DOHH2 (cell line): Measurements from ENCODE around the gene SRPK2.
"Not testable (repeated sequence)": the region's sequence is repeated elsewhere in the genome, so short reads cannot be mapped to it uniquely, and the experiment has no call there.

ENCODE experiments used
- H3F3A ChIP-seq: fragments of 200-600 bp; sonication (generic), shearing (Covaris generic); 2 replicates; pipeline ENCODE4 v1.6.0; 2016; ENCODE audit warnings: antibody characterized with exemption, mild to moderate bottlenecking; ENCODE audit not compliant: control insufficient read depth, insufficient read depth
- H3K27ac ChIP-seq: fragments of 200-600 bp; sonication (generic); 2 replicates; pipeline ENCODE4 v1.5.1; 2014; ENCODE audit warnings: low read depth, mild to moderate bottlenecking, low read length, moderate library complexity
- H3K27me3 ChIP-seq: fragments of 200-600 bp; sonication (generic); 2 replicates; pipeline ENCODE4 v1.6.1; 2014; ENCODE audit warnings: mild to moderate bottlenecking, low read length, mixed read lengths; ENCODE audit not compliant: control insufficient read depth
- H3K36me3 ChIP-seq: fragments of 200-600 bp; sonication (generic); 2 replicates; pipeline ENCODE4 v1.6.1; 2014; ENCODE audit warnings: mild to moderate bottlenecking, low read length, moderate library complexity, mixed read lengths; ENCODE audit not compliant: control insufficient read depth
- H3K4me1 ChIP-seq: fragments of 200-600 bp; sonication (generic); 2 replicates; pipeline ENCODE4 v1.6.1; 2014; ENCODE audit warnings: mild to moderate bottlenecking, low read length, mixed read lengths; ENCODE audit not compliant: control insufficient read depth
- H3K4me2 ChIP-seq: fragments of 200-600 bp; sonication (generic); 2 replicates; pipeline ENCODE4 v1.6.0; 2014; ENCODE audit warnings: mild to moderate bottlenecking, low read length, moderate library complexity
- H3K4me3 ChIP-seq: fragments of 200-600 bp; sonication (generic); 2 replicates; pipeline ENCODE4 v1.5.1; 2014; ENCODE audit warnings: mild to moderate bottlenecking, low read length, mixed read lengths
- H3K79me2 ChIP-seq: fragments of 200-600 bp; sonication (generic); 2 replicates; pipeline ENCODE4 v1.6.1; 2014; ENCODE audit warnings: mild to moderate bottlenecking, low read length, mixed read lengths; ENCODE audit not compliant: control insufficient read depth
- H3K9me2 ChIP-seq: fragments of 200-600 bp; sonication (generic); replicated peaks from 2 replicates; pipeline ENCODE4 v1.6.1; 2014; ENCODE audit warnings: mild to moderate bottlenecking, low read length, mixed read lengths; ENCODE audit not compliant: control insufficient read depth
- H3K9me3 ChIP-seq: fragments of 200-600 bp; sonication (generic); 2 replicates; pipeline ENCODE4 v1.6.1; 2014; ENCODE audit warnings: antibody characterized with exemption, low read length, mixed read lengths; ENCODE audit not compliant: control insufficient read depth, insufficient read depth
- H4K20me1 ChIP-seq: fragments of 200-600 bp; sonication (generic); 2 replicates; pipeline ENCODE4 v1.6.0; 2014; ENCODE audit warnings: low read depth, mild to moderate bottlenecking, antibody characterized with exemption, low read length, moderate library complexity; ENCODE audit not compliant: control insufficient read depth, insufficient read depth
- EZH2phosphoT487 ChIP-seq: fragments of 200-600 bp; sonication (generic); IDR thresholded peaks from 2 replicates; pipeline ENCODE4 v1.6.1; 2017; ENCODE audit warnings: borderline replicate concordance, mild to moderate bottlenecking, antibody characterized with exemption, low read length, moderate library complexity, mixed read lengths
- TF ChIP-seq, protein P1 (sequence below): fragments of 200-600 bp; sonication (generic); IDR thresholded peaks from one replicate; pipeline ENCODE4 v1.5.1; 2014; ENCODE audit warnings: antibody characterized with exemption, mild to moderate bottlenecking, low read depth, low read length; ENCODE audit not compliant: poor library complexity, severe bottlenecking

Gene SRPK2

DNA sequence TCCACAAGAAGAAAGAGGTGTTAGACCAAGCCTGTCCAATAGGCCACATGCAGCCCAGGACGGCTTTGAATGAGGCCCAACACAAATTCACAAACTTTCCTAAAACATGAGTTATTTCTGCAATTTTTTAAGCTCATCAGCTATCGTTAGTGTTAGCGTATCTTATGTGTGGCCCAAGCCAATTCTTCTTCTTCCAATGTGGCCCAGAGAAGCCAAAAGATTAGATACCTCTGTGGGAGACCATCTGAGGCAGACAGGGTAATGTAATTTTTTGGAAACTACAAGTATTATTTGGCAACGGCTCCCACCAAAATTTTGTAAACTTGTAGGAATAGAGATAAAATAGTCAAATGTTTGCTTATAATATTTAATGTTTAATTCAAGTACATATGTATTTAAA lies 153.8 kb downstream of the SRPK2 start:
- H3K4me3 ChIP-seq, result no peak overlapping the region
- no peaks in the 10 kb centered on the region for H3K36me3 ChIP-seq
- H3K27ac ChIP-seq, result no peak overlapping the region
- TF ChIP-seq, protein P1, sequence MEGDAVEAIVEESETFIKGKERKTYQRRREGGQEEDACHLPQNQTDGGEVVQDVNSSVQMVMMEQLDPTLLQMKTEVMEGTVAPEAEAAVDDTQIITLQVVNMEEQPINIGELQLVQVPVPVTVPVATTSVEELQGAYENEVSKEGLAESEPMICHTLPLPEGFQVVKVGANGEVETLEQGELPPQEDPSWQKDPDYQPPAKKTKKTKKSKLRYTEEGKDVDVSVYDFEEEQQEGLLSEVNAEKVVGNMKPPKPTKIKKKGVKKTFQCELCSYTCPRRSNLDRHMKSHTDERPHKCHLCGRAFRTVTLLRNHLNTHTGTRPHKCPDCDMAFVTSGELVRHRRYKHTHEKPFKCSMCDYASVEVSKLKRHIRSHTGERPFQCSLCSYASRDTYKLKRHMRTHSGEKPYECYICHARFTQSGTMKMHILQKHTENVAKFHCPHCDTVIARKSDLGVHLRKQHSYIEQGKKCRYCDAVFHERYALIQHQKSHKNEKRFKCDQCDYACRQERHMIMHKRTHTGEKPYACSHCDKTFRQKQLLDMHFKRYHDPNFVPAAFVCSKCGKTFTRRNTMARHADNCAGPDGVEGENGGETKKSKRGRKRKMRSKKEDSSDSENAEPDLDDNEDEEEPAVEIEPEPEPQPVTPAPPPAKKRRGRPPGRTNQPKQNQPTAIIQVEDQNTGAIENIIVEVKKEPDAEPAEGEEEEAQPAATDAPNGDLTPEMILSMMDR, result no peak
- TF ChIP-seq EZH2phosphoT487, result no peak
- no peaks in the 10 kb centered on the region for H3K4me1 ChIP-seq
- H3F3A ChIP-seq, result no peaks in the 10 kb centered on the region
- peaks cover 25% of the 10 kb centered on the region for H3K79me2 ChIP-seq
- H3K4me2 ChIP-seq, result no peak overlapping the region
- H3K9me3 ChIP-seq, result no peaks in the 10 kb centered on the region
- no peaks in the 10 kb centered on the region for H3K9me2 ChIP-seq
- H3K27me3 ChIP-seq, result no peaks in the 10 kb centered on the region
- H4K20me1 ChIP-seq, result peaks cover 3% of the 10 kb centered on the region; the same call in 1 of the 2 replicates

GRCh38 chr7:105232829-105233291 lies 155.9 kb downstream of the SRPK2 start:
- H4K20me1 ChIP-seq, result not testable (repeated sequence)
- H3K79me2 ChIP-seq, result peaks cover 16% of the 10 kb centered on the region

GRCh38 chr7:105230486-105230885 lies 158.2 kb downstream of the SRPK2 start:
- H3K4me2 ChIP-seq, result no peak overlapping the region
- H3K4me3 ChIP-seq, result no peak overlapping the region
- peaks cover 3% of the 10 kb centered on the region for H3K79me2 ChIP-seq
- no peak overlapping the region for H3K27ac ChIP-seq
- no peaks in the 10 kb centered on the region for H3F3A ChIP-seq
- no peaks in the 10 kb centered on the region for H3K9me3 ChIP-seq
- no peaks in the 10 kb centered on the region for H3K27me3 ChIP-seq
- no peaks in the 10 kb centered on the region; the same call in 1 of the 2 replicates for H3K4me1 ChIP-seq
- no peaks in the 10 kb centered on the region for H3K36me3 ChIP-seq
- TF ChIP-seq EZH2phosphoT487, result no peak
- TF ChIP-seq, protein P1, result no peak
- H3K9me2 ChIP-seq, result no peaks in the 10 kb centered on the region
- H4K20me1 ChIP-seq, result no peaks in the 10 kb centered on the region

More at GRCh38 chr7:105232829-105233291, 155.9 kb downstream of the SRPK2 start:
- H3K4me1 ChIP-seq, H3F3A ChIP-seq, H3K9me3 ChIP-seq, H3K36me3 ChIP-seq, H3K27ac ChIP-seq, H3K9me2 ChIP-seq, H3K4me3 ChIP-seq, H3K4me2 ChIP-seq, H3K27me3 ChIP-seq: not testable (repeated sequence)

- no peak overlapping the region for H3K27ac ChIP-seq
Observed at GRCh38 chr7:105229641-105230040, 159.1 kb downstream of the SRPK2 start.

More at GRCh38 chr7:105229641-105230040, 159.1 kb downstream of the SRPK2 start:
- TF ChIP-seq EZH2phosphoT487, result no peak
- TF ChIP-seq, protein P1, result no peak
- Histone ChIP-seq H4K20me1 (no peaks in the 10 kb centered on the region), H3K79me2 (peaks cover 1% of the 10 kb centered on the region; the same call in 1 of the 2 replicates), H3K4me1 (peaks cover 6% of the 10 kb centered on the region), H3F3A (no peaks in the 10 kb centered on the region), H3K27me3 (no peaks in the 10 kb centered on the region), H3K4me2 (no peak overlapping the region), H3K9me3 (no peaks in the 10 kb centered on the region), H3K4me3 (no peak overlapping the region), H3K36me3 (no peaks in the 10 kb centered on the region), H3K9me2 (no peaks in the 10 kb centered on the region)
